Stimulated activated CD8-positive, alpha-beta memory T cell treated with anti-CD3 and anti-CD28 coated beads, Interleukin-4, amount 100 ng/mL, for 1 hour (primary cell): Measurements from ENCODE around the gene STXBP1.

ENCODE experiments used
- DNase-seq, 2 donors: peaks; one replicate each; pipeline ENCODE4 v3.0.0-alpha.2; 2020; ENCODE audit warnings: low read depth in 2 of 2, low spot score in 1 of 2

Gene STXBP1

DNA sequence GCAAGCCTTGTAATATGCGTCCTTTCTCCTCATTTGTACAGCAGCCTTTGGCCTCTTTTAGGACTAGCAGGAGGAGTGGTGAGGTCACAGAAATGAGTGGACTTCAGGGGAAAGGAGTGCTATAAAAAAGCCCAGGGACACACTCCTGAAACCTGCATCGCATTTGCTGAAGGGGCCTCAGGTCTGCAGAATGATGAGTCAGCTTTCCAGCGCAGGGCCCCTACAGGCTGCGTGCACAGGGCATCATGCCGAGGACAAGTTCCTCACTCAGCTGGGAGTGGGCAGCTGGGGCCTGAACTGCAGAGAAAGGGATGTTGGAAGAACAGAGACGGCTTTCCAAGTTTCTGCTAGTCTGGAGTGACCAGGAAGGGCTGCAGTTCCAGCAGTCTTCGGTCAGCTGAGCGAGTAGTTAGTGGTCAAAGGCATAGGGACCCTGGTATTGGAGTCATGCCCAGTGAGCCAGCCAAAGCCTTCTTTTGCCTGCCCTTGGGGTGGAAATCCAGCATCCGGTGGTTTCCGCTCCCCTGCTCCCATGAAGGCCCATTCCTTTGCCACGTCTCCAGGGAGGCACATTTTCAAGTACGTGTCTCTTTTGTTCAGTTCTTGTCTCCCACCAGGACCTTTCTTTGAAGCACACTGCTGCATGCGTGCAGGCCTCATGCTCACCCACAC lies 77.4 kb downstream of the STXBP1 start:
- DNase-seq: no peak

DNA sequence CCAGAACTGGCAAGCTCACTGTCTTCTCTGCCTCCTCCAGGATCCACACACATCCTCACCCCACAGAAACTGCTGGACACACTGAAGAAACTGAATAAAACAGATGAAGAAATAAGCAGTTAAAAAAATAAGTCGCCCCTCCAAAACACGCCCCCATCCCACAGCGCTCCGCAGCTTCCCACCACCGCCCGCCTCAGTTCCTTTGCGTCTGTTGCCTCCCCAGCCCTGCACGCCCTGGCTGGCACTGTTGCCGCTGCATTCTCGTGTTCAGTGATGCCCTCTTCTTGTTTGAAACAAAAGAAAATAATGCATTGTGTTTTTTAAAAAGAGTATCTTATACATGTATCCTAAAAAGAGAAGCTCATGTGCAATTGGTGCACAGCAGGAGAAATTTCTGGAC lies 78.7 kb downstream of the STXBP1 start:
- no peak for DNase-seq

DNA sequence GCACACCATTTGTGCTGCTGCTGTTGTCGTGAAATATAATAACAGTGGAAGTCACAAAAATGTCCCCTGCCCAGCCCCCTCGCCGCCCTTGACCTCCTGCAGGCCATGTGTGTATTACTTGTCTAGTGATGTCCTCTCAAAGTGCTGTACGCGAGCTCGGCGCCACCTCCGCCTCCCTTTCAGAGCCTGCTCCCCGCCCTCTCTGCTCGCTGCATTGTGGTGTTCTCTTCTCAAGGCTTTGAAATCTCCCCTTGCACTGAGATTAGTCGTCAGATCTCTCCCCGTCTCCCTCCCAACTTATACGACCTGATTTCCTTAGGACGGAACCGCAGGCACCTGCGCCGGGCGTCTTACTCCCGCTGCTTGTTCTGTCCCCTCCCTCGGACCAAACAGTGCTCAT lies 80.0 kb downstream of the STXBP1 start:
- DNase-seq: no peak

DNA sequence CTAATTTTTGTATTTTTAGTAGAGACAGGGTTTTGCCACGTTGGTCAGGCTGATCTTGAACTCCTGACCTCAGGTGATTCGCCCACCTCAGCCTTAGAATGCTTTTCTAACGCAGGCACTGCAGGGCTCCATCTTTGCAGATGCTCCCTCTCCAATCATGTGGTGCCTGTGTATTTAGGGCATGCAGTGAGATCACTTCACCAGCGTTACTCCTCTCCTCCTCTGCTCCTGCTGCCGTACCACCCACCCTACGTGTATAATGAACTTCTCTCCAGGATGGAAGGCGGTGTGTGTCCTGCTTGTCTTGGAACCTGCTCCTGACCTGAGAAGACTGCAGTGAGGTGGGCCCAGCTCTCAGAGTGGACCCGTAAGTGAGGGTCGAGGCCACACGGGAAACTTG lies 81.1 kb downstream of the STXBP1 start:
- DNase-seq: no peak

DNA sequence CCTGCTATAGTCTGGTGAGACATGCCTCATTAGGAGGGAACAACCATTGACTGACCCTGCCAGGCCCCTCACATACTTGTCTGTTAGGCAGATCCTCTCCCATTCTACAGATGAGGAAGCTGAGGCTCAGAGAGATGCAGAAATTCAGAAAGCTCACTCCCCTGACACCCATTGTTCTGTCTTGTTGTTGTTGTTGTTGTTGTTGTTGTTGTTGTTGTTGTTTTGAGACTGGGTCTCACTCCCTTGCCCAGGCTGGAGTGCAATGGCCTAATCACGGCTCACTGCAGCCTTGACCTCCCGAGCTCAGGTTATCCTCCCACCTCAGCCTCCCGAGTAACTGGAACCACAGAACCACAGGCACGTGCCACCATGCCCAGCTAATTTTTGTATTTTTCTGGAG lies 81.6 kb downstream of the STXBP1 start:
- no peak for DNase-seq

DNA sequence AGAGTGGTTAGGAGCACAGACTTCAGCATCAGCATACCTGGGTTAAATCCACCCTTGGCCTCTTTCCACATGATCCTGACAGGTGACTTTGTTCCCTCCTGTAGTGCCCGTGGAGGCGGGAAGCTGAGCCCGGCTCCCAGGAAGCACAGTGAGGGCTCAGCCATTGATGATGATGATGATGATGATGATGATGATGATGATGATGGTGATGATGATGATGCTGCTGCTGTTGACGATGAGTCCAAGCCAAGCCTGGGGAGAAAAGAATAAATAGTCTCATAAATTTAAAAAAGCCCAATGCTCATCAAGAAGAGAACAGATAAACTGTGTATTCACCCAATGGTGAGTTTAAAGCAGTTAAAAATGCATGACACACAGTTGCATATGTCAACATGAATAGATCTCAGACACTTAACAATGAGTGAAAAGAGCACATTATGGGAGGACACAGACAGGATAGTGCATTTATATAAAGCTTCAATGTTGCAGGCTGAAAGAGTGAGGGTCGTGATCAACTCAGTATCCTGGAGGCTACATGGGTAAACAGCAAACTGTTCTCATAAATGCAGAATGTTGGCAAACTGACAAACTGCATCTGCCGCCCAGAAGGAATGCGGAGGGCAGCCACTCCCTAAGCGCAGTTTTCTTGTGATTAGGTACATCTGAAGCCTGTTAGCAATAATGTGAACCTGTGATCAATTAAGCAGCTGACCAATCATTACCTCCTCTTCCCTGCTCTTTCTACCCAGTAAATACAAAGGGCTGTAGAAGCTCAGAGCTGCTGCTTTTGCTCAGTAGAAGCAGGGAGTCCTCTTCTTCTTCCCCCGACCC lies 83.0 kb downstream of the STXBP1 start:
- no peak for DNase-seq

DNA sequence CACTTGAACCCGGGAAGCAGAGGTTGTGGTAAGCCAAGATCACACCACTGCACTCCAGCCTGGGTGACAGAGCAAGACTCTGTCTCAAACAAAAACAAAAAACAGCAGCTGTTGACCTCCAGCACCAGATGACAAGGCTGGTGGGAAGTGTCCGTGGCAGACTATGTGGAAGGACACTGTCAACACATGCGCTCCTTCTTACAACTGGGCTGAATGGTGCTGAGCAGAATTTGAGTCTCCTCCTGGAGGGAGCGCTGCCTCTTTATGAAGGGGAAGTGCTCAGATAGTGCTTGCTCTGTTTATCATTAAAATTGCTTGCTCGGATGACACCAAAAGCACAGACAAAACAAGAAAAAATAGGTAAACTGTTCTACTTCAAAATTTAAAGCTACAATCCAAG lies 85.5 kb downstream of the STXBP1 start:
- no peak for DNase-seq

DNA sequence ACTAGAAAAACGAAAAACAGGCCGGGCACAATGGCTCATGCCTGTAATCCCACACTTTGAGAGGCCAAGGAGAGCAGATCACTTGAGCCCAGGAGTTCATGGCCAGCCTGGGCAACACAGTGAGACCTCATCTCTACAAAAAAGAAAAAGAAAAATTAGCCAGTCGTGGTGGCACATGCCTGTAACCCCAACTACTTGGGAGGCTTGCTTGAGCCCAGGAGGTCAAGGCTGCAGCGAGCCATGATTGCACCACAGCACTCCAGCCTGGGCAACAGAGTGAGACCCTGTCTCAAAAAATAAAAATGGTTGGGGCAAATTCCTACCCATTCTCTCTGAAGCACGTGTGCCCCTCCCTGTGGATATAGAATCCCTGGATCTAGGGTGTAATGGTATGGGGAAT lies 86.3 kb downstream of the STXBP1 start:
- no peak for DNase-seq

DNA sequence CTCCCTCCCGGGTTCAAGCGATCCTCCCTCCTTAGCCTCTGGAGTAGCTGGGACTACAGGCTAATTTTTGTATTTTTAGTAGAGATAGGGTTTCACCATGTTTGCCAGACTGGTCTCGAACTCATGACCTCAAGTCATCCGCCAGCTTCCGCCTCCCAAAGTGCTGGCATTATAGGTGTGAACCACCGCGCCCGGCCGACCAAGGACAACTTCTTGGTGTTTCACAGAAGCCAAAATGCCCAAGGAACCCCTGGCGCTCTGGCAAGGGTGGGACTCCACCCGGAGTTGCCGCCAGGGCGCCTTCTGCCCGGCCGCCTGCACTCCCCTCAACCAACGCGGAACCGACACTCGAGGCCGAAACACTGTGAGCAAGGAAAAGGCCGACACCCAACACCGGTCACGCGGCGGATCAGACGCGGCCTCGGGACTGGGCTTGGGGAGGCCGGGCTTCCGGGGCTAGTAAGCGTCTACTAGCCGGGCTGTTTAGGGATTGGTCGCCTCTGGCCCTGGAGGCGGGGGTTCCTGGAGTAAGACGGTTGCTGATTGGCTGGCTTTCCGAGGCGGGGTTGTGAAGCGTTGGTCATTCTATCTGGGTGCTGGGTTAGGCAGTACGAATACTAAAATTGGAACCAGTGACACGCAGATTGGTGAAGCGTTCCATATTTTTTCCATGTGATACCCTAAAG lies 87.1 kb downstream of the STXBP1 start:
- peak; percentile 58 to 73 for DNase-seq

DNA sequence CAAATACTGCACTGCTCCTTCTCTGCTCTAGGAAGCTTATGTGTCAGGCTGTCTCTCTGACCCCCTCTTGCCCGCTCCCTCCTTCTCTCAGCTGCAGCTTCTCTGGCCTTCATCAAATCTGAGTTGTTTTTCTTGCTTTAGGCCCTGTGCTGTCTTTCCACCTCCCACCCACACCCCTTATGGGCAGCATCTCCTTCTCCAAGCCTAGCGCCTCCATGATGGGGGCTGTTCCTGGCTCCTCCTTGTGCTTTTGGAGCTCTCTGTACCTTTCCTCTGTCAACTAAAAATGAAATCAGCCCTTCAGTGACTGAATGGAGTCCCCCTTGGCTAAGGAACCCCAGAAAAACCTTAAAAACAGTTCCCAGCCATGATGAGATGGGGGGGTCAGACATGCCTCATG lies 88.1 kb downstream of the STXBP1 start:
- no peak for DNase-seq

DNA sequence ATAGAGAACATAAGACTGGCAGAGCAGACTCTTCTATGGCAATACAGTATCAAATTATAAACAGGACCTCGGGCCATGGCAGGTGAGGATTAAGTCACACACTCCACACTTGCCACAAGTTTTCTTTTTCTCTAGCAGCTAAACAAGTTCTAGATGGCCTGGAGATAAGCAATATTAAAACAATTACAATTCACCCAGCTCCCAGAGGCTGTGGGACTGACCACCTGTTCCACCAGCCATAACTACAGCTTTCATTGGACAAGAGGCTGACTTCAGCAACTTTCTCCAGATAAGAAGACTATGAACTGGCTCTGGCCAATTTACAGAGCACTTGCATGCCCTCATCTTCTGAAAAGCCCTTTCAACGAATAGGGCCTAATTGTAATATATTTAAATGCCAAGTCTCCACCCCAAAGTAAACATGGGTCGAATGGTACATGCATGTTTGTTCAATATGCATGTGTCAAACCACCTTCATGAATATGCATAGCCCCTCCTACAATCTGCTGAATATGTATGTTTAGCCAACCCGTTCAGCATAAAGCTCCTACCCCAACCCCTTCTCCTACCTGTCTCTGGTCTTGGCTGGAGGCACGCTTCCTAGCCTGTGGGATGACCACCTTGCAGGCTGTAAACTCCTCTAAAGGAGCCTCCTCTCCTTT lies 88.6 kb downstream of the STXBP1 start:
- DNase-seq: no peak

DNA sequence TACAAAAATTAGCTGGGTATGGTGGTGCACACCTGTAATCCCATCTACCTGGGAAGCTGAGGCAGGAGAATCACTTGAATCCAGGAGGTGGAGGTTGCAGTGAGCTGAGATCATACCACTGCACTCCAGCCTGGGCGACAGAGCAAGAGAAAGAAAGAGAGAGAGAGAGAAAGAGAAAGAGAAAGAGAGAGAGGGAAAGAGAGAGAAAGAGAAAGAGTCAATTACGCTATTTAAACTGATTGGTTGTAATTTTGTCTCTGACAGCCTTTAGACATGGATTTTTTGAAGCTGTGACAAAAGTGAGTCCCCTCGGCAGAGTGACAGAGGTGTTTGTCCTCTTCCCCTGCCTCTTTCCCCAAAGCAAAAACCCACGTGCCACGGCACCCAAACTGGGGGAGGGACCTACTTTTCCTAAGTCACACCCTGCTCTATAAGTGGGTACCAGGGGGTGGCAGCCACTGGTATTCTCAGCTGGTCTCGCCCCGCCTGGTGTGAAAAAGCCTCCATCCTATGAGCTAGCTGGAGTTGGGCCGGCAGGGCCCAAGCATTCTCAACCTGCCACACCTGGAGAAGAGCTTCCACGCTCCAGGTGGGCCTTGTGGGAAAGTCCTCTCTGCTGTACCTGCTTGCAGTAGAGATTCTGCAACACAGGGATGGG lies 91.3 kb downstream of the STXBP1 start:
- DNase-seq: no peak

DNA sequence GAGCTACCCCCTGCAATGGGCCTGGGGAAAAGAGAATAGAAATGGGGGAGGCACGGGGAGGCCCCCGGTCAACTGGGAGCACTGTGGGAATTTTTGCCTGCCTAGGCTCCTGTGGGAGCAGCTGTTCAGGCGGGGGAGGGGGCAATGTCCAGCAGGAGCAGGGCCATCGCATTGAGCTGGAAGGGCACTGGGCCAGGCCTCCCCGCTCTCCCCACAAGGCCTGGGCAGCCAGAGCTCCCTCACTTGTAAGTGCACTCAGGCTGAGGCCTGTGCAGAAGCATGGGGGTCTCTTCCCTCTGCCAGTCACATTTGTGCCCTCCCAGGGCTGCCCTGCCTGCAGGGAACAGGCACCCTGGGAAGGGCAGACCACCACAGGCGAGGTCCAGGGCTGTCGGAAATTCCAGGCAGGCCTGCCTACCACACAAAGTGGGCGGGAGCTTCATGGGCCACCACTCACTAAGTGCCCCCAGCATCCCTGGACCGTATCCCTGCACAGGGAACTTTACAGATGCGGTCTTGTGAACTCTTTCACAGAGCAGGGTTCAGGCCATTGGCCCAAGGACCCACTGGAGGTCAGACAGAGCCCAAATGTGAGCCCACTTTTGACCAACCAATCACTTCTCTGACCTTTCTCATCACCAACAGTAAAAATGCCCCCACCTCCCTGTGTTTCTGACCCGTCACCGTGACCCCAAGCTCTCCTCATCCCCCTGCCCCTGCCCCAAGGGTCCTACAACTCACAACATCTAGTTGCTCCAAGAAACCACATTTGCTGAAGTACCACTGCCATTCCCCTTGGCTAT lies 93.7 kb downstream of the STXBP1 start:
- DNase-seq: no peak

DNA sequence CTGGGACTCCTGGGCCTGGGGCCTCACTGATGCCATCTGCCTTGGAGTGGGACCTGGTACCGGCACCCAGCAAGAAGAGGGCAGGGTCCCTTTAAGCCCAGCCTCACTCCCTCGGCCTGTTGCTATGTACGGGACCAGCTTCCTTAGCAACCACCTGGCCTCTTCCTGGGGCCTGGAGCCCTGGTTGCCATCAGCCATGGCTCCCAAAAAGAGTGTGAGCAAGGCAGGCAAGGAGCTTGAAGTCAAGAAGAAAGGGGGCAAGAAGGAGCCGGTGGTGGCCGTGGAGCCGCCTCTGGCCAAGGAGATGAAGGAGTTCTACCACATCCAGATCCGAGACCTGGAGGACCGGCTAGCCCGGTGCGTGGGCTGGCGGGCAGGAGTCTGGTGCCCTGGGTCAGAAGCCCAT lies 94.8 kb downstream of the STXBP1 start, which contains the start of gene CFAP157:
Gene CFAP157 (plus strand): TSS at position 153 of the 406 bp plus-strand sequence. CDS start 44 bp downstream, at position 197.
- no peak for DNase-seq

DNA sequence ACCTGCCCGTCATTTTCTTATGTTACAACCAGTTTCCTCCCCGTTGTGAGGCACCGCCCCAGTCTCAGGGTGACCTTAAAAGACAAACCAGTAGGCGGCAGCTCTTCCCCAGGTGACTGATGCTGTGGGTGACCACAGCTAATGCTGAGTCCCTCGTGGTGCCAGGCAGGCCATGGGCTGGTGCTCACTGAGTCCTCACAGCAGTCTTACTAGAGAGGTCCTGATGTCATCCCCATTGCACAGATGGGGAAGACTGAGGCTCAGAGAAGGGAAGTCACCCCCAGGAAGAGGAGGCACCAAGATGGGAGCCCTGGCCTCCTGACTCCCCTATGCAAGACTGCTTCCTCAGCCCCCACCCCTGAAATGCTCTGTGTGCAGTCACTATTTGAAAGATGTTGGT lies 95.7 kb downstream of the STXBP1 start:
- peak in 1 of 2 donors; percentile 20 for DNase-seq

DNA sequence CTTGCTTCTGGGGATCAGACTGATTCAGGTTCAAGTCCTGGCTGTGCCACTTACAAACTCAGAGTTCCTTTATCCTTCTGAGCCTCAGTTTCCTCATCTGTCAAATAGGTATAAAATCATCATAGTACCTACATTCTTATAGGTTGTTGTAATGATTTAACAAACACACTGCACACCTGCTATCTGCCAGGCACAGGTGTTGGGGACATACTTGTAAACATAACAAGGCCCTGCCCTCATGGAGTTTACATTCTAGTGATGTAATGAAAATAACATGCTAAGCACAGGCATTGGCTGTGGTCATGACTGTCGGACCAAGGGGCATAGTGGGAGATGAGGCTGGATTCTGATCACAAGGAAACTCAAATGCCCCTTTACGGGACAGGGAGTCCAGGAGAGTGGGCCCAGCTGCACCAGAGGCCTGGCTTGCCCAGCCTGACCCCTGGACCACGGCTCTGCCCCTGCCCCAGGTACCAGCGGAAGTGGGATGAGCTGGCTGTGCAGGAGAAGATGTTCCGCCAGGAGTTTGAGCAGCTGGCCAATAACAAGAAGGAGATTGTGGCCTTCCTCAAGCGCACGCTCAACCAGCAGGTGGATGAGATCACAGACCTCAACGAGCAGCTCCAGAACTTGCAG lies 97.0 kb downstream of the STXBP1 start:
- no peak for DNase-seq

DNA sequence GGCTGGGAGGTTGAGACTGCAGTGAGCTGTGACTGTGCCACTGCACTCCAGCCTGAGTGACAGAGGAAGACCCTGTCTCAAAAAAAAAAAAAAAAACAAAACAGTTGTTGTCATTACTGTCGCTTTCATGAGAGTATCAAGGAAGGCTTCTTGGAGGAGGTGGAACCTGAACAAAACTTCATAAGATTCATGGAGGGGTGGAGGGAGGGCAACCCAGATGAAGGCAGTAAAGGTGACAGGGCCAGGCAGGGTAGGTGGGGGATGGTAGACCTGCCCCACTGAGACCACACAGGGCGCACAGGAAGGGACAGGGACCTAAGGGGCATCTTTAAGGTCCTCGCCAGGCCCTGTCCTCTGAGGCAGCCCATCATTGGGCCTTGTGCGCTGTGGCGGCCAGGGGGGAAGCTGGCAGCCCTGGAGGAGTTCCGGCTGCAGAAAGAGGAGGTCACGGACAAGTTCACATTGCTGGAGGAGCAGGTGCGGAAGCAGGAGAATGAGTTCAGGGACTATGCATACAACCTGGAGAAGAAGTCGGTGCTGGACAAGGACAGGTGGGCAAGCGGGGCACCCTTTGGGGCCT lies 98.2 kb downstream of the STXBP1 start:
- DNase-seq: no peak

DNA sequence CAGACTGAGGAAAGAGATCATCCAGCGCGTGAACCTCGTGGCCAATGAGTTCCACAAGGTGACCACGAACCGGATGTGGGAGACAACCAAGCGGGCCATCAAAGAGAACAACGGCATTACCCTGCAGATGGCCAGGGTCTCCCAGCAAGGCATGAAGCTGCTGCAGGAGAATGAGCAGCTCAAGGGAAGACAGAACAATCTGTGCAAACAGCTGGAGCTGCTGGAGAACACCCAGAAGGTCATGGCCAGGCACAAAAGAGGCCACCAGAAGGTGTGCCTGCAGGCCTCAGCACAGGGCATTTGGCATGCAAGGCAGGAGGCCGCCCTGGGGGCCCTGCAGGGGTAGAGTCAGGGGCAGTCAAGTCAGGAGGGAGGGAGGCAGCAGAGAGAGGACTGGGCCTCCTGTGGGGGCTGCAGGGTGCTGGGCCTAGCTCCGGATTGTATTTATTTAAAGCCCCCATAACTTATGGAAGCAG lies 99.2 kb downstream of the STXBP1 start:
- no peak for DNase-seq

DNA sequence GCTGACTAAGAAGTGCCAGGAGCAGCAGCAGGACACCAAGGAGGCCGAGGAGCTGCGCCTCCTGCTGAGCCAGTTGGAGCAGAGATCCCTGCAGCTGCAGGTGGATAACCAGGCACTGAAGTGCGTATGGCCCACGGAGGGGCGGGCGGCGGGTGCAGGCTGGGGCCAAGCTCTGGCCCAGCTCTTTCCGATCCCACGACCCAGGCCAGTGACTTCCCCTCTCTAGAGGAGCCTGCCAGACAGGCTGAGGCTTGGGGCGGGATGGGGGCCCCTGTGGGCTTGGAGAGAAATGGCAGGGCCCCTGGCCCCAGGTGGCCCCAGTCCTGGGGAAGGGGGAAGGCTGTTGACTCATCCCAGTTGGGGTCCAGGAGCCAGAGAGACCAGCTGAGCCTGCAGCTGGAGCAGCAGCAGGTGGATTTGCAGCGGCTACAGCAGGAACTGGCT lies 99.8 kb downstream of the STXBP1 start:
- DNase-seq: no peak
